Thoracic aorta endothelial cell (primary cell): ENCODE measurements around the gene GYPC. TPM values are rescaled to one million over a fixed set of nuclear protein-coding genes. Genes with fewer than 3 reads are reported as not detected.

Source experiments
- small RNA-seq: library from RNA; depleted of rRNA; stranded (forward); fragments of <200 nt; gene quantifications from one replicate; pipeline ENCODE3, GENCODE V24; 2012
- total RNA-seq: library from RNA; depleted of rRNA; stranded (reverse); fragments of >200 nt; gene quantifications from 2 replicates; pipeline ENCODE4 v1.2.3, GENCODE V29; 2012

GYPC gene, protein sequence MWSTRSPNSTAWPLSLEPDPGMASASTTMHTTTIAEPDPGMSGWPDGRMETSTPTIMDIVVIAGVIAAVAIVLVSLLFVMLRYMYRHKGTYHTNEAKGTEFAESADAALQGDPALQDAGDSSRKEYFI
- total RNA-seq = 0.66 and 2.7 TPM in 2 replicates

DNA sequence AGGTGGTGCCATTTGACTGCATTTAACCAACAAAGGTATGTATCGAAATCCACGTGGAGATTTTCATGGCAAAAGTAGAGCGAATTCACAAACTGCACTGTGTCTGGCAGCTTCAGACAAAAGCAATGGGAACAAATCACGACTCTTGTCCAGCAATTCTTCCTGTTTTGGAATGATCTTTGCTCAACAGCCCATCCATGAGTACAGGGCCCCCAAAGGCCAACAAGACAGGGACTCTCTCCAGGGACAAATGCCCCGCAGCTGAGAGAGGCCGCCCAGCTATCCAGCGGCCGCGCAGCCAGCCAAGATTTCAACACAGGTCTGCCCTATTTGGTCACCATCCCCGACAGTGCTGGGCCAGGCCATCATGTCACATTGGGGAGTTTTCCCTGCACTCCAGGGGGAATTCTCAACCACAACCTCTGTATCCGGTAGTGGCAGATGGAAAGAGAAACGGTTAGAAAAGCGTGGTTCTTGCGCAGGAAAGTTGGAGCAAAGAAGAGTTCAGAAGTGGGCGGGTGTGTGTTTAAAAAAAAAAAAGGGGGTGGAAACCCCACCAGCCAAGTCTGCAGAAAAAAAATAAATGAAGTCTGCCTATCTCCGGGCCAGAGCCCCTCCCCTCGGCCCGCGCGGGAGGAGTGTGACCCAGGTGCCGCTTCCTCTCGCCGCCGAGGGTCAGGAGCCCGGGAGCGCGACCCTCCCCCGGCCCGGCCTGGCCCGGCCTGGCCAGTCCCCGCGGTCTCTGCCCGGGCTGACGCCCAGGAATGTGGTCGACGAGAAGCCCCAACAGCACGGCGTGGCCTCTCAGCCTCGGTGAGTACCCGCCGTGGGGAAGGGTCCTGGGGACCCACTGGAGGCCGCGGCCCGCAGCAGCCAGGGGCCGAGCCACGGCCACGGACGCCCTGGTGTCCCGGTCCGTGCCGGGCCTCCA lies at the start of gene GYPC:
GYPC (plus strand) TSS at position 659 of the 931 bp plus-strand sequence; CDS start at position 765, 106 bp downstream.

Small RNA genes lying within 50 kb of the gene (small RNA-seq; reads per million reads assigned to genes)
- gene RNU6-675P = not detected

Other genes starting within 250 kb of the GYPC start
- not detected in 2 replicates for gene TEX51, start 242.7 kb downstream of the GYPC start, total RNA-seq